ENCODE data around the gene ZMIZ2.

The ZMIZ2 gene

DNA sequence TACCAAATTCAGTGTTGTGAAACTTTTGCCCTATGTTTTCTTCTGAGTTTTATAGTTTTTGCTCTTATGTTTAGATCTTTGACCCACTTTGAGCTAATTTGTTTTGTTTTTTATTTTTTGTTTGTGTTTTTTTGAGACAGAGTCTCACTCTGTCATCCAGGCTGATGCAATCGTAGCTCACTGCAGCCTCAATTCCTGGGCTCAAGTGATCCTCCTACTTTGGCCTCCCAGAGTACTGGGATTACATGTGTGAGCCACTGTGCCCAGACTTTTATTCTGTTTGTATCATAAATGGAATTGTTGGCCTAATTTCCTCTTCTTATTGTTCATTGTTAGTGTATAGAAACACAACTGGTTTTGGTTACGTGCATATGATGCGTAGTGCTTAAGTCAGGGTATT is 43.2 kb upstream of the ZMIZ2 start:
- DNase-seq (ENCODE audit: low spot score) = no peak
- Histone ChIP-seq H3K9me3 (ENCODE audit: severe bottlenecking) (no peaks in the 10 kb centered on the region), H3K36me3 (ENCODE audit: low read depth) (peaks cover 41% of the 10 kb centered on the region), H3K27ac (ENCODE audit: poor library complexity, severe bottlenecking) (no peak overlapping the region), H3K4me3 (ENCODE audit: severe bottlenecking) (no peak overlapping the region), H3K4me1 (ENCODE audit: insufficient read depth, poor library complexity, severe bottlenecking) (peaks cover 3% of the 10 kb centered on the region), H3K27me3 (ENCODE audit: insufficient read depth, poor library complexity, severe bottlenecking) (no peaks in the 10 kb centered on the region)
- TF ChIP-seq, protein P1, sequence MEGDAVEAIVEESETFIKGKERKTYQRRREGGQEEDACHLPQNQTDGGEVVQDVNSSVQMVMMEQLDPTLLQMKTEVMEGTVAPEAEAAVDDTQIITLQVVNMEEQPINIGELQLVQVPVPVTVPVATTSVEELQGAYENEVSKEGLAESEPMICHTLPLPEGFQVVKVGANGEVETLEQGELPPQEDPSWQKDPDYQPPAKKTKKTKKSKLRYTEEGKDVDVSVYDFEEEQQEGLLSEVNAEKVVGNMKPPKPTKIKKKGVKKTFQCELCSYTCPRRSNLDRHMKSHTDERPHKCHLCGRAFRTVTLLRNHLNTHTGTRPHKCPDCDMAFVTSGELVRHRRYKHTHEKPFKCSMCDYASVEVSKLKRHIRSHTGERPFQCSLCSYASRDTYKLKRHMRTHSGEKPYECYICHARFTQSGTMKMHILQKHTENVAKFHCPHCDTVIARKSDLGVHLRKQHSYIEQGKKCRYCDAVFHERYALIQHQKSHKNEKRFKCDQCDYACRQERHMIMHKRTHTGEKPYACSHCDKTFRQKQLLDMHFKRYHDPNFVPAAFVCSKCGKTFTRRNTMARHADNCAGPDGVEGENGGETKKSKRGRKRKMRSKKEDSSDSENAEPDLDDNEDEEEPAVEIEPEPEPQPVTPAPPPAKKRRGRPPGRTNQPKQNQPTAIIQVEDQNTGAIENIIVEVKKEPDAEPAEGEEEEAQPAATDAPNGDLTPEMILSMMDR (IDR thresholded peaks at IDR 0.05; ENCODE audit: poor library complexity, severe bottlenecking) = no peak
- ATAC-seq (ENCODE audit: low read depth) = no peak

DNA sequence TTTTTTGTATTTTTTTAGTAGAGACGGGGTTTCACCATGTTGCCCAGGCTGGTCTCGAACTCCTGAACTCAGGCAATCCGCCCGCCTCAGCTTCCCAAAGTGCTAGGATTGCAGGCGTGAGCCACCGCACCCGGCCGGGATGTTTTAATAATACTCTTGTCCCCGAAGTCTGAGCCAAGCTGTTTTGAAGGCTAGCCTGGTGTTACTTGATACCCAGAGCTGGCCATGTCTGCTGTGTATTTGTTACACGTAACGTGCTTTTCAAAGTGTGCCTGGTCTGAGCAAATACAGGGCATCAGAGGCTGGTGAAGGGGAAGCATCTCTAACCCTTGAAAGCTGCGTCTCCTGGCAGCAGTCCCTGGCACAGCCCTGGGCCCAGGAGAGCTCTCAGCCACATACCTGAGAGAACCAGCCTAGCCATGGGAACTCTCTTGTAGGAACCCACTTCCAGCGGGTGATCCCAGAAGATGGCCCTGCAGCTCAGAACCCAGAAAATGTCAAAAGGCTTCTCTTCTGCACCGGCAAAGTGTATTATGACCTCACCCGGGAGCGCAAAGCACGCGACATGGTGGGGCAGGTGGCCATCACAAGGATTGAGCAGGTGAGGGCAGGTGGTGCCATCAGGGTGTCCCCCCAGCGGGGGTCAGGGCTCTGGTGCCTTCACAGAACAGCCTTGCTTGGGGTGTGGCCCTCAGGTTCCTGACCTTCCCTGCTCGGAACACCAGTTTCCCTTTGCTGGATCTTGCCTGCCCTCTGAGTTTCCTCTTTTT is 41.7 kb upstream of the ZMIZ2 start:
- TF ChIP-seq, protein P1 (IDR thresholded peaks at IDR 0.05; ENCODE audit: poor library complexity, severe bottlenecking) = no peak
- no peak overlapping the region for H3K4me3 ChIP-seq (ENCODE audit: severe bottlenecking)
- H3K27me3 ChIP-seq (ENCODE audit: insufficient read depth, poor library complexity, severe bottlenecking) = no peaks in the 10 kb centered on the region
- H3K4me1 ChIP-seq (ENCODE audit: insufficient read depth, poor library complexity, severe bottlenecking) = peaks cover 2% of the 10 kb centered on the region
- H3K36me3 ChIP-seq (ENCODE audit: low read depth) = peaks cover 31% of the 10 kb centered on the region
- no peak overlapping the region for H3K27ac ChIP-seq (ENCODE audit: poor library complexity, severe bottlenecking)
- DNase-seq (ENCODE audit: low spot score) (no peak), ATAC-seq (ENCODE audit: low read depth) (no peak)
- no peaks in the 10 kb centered on the region for H3K9me3 ChIP-seq (ENCODE audit: severe bottlenecking)

DNA sequence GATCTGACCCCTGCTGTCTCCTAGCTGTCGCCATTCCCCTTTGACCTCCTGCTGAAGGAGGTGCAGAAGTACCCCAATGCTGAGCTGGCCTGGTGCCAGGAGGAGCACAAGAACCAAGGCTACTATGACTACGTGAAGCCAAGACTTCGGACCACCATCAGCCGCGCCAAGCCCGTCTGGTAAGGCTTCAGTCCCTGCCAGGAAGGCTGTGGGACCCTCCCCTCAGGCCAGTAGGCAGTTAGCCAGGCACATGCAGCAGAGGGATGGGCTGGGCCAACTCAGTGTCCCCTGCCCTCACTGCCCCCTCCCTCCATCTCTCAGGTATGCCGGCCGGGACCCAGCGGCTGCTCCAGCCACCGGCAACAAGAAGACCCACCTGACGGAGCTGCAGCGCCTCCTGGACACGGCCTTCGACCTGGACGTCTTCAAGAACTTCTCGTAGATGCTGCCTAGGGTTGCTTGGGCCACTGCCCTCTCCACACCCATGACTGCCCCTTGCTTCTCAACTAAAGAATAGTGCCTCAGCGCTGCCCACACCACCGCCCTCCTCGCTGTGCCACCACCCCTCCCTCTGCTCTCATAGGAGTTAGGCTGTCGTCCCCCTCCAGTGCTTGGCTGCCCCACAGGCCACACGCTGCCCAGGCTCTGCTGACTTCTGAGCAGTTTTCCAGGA is 41.0 kb upstream of the ZMIZ2 start:
- no peak for ATAC-seq (ENCODE audit: low read depth)
- Histone ChIP-seq H3K27ac (ENCODE audit: poor library complexity, severe bottlenecking) (no peak overlapping the region), H3K36me3 (ENCODE audit: low read depth) (peaks cover 24% of the 10 kb centered on the region), H3K27me3 (ENCODE audit: insufficient read depth, poor library complexity, severe bottlenecking) (no peaks in the 10 kb centered on the region), H3K4me3 (ENCODE audit: severe bottlenecking) (no peak overlapping the region), H3K9me3 (ENCODE audit: severe bottlenecking) (no peaks in the 10 kb centered on the region), H3K4me1 (ENCODE audit: insufficient read depth, poor library complexity, severe bottlenecking) (peaks cover 7% of the 10 kb centered on the region)
- TF ChIP-seq, protein P1 (IDR thresholded peaks at IDR 0.05; ENCODE audit: poor library complexity, severe bottlenecking) = no peak
- no peak for DNase-seq (ENCODE audit: low spot score)

DNA sequence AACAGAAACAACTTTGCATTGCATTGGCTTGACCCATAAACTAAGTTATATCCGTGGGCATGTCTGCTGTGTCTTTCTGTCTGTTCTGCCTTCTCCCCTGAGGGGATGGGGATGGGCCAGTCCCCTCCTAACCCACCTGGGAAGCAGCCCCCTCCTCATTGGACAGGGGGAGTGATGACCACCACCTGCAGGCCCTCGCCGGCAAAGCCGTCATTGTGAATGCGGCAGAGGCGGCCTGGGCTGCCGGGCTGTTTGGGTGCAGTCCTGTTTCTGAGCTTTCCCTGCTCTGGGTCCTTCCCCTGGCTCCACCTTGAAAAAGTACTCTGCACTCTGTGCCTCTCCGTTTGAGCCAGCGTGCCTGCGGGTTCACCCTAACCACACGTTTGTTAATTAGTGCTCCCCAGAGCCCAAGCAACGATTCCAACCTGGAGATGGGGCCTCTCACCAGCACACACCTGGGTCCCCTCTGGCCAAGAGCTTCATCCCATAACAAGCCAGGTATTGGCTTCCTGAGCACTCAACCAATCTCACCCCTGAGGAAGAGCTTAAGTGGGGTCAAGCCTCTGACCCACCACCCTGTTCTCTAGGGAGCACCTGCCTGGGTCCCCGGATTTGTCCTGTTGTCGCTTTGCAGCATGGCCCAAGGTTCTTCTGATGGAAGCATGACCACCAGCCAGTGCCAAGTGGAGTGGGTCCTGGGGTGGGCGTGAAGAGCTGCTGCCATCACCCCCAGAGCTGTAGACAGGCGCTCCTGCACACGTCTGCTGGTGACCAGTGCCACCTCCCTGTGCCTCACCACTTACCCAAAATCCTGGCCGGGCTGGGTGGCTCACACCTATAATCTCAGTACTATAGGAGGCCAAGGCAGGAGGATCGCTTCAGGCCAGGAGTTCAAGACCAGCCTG is 39.4 kb upstream of the ZMIZ2 start:
- H3K27ac ChIP-seq (ENCODE audit: poor library complexity, severe bottlenecking) = no peak overlapping the region
- H3K27me3 ChIP-seq (ENCODE audit: insufficient read depth, poor library complexity, severe bottlenecking) = no peaks in the 10 kb centered on the region
- TF ChIP-seq, protein P1 (IDR thresholded peaks at IDR 0.05; ENCODE audit: poor library complexity, severe bottlenecking) = no peak
- ATAC-seq (ENCODE audit: low read depth) = no peak
- H3K4me1 ChIP-seq (ENCODE audit: insufficient read depth, poor library complexity, severe bottlenecking) = peaks cover 7% of the 10 kb centered on the region
- no peaks in the 10 kb centered on the region for H3K9me3 ChIP-seq (ENCODE audit: severe bottlenecking)
- DNase-seq (ENCODE audit: low spot score) = no peak
- H3K36me3 ChIP-seq (ENCODE audit: low read depth) = peaks cover 10% of the 10 kb centered on the region
- no peak overlapping the region for H3K4me3 ChIP-seq (ENCODE audit: severe bottlenecking)

Measured in RWPE2 (cell line).